ENCODE results near the gene CDK2.

CDK2 gene

DNA sequence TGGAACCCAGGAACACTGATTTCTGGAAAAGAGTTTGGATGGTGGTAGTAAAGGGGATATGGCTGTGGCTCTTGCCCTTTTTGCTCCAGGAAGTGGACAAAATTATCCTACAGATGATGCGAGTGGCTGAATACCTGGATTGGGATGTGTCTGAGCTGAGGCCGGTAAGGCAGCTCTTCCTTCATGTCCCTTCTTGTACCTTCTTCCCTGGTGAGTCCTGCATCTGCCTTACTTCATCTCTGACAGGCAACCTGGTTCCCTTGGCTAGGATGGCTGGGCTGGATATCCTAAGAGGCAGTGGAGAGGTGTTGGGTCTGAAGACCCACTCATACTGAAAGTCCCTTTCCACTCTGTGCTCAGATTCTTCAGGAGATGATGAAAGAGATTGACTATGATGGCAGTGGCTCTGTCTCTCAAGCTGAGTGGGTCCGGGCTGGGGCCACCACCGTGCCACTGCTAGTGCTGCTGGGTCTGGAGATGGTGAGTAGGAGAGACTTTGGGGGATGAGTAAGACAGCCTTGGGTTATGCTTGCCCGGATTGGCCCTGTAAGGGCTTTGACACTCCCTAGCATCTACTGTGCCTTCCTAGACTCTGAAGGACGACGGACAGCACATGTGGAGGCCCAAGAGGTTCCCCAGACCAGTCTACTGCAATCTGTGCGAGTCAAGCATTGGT, 27.7 kb upstream of the CDK2 start:
- no peak for DNase-seq (ENCODE audit: low spot score)

DNA sequence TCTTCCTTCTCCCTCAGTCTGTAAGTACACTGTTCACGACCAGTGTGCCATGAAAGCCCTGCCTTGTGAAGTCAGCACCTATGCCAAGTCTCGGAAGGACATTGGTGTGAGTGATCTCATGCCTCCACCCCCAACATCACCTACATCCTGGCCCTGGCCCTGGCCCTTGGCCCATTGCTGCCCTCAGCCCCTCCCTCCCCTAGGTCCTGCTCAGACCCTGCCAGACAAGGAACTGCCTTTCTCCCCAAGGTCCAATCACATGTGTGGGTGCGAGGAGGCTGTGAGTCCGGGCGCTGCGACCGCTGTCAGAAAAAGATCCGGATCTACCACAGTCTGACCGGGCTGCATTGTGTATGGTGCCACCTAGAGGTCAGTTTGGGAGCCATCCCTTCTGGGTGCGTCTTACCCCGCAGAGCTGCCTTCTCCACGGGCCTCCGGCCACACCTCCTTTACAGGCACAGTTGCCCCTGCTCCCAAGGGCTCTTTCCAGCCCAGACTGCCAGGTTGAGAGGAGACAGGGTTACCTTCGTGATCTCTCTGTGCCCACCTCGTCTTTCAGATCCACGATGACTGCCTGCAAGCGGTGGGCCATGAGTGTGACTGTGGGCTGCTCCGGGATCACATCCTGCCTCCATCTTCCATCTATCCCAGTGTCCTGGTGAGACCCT, 26.4 kb upstream of the CDK2 start:
- DNase-seq (ENCODE audit: low spot score) = peak; percentile 78

- DNase-seq (ENCODE audit: low spot score) = no peak
Measured at GRCh38 chr12:55942055-55942454, 24.6 kb upstream of the CDK2 start.

- DNase-seq (ENCODE audit: low spot score) = no peak
Measured at GRCh38 chr12:55942577-55943136, 24.0 kb upstream of the CDK2 start.

DNA sequence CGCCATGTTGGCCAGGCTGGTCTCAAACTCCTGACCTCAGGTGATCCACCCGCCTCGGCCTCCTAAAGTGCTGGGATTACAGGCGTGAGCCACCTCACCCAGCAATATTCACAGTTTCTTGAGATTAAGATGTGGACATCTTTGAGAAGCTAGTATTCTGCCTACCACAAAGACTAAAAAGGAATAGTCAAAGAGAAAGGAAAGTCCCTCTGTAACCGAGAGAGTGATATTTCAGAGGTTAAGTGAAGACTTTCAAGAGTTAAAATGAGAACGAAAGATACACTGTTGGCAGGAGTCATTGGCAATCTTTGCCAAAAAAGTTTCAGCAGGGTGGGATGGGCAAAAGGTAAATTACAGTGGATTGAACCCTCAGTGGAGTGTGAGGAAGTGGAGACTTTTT, 20.1 kb upstream of the CDK2 start:
- no peak for DNase-seq (ENCODE audit: low spot score)

- DNase-seq (ENCODE audit: low spot score) = no peak
Measured at GRCh38 chr12:55955344-55955743, 11.3 kb upstream of the CDK2 start.

- DNase-seq (ENCODE audit: low spot score) = peak; percentile 69
Measured at GRCh38 chr12:55955800-55956508, 10.7 kb upstream of the CDK2 start.

GRCh38 chr12:55957106-55957859, 9.3 kb upstream of the CDK2 start:
- DNase-seq (ENCODE audit: low spot score) = no peak

DNA sequence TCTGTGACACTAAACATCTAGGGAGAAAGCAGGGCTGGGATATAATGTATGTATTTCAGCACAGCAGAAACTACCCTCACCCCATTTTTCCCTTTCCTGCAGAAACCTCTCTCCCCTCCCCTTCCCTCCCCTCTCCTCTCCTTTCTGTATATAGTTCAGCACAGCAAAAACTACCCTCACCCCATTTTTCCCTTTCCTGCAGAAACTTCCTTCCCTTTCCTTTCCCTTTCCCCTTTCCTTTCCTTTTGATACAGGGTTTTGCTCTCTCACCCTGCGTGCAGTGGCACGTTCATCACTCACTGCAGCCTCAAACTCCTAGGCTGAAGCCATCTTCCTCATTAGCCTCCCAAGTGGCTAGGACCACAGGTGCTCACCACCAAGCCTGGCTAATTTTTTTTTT, 2.9 kb upstream of the CDK2 start:
- DNase-seq (ENCODE audit: low spot score) = no peak

GRCh38 chr12:55965240-55965639, 1.4 kb upstream of the CDK2 start:
- no peak for DNase-seq (ENCODE audit: low spot score)

DNA sequence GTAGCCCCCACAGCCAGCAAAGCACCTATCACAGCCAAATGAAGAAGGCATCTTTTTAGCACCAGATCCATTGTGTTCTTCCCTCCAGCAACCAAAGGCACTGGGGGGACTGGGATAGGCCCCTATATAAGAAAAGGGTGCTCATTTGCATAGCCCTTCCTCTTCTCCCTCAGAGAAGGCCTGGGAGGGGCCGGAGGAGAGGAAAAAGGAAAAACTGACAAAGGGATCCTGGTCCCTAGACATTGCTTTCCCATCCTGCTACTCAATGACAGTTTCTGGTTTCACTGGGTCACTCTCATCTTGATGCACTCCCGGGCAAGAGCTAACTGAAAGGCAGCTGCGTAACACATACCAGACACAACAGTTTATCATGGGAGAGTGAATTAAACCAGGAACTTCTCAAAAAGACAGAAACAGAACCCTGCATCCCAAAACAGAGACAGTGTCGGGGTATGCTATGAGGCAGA, 656 bp upstream of the CDK2 start, which contains the start of gene PMEL:
Gene PMEL, minus strand, starts transcription at position 102 of the 467 bp plus-strand sequence. Its CDS starts 31 bp downstream, at position 71.
- peak; percentile 21 for DNase-seq (ENCODE audit: low spot score)

DNA sequence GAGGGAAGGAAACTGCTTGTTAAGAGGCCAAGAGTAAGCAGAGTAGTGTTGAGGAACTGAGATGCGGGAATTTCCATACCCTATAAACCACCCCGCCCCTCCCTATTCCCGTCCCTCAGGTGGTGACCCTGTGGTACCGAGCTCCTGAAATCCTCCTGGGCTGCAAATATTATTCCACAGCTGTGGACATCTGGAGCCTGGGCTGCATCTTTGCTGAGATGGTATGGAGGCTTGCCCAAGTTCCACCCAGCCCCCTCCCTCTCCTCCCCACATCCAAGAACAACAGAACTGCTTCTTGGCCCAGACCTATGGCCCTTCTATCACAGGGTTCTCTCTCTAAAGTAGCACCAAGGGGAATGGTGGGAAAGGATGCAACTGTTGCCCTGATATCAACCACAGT, 2.7 kb downstream of the CDK2 start:
- no peak for DNase-seq (ENCODE audit: low spot score)

DNA sequence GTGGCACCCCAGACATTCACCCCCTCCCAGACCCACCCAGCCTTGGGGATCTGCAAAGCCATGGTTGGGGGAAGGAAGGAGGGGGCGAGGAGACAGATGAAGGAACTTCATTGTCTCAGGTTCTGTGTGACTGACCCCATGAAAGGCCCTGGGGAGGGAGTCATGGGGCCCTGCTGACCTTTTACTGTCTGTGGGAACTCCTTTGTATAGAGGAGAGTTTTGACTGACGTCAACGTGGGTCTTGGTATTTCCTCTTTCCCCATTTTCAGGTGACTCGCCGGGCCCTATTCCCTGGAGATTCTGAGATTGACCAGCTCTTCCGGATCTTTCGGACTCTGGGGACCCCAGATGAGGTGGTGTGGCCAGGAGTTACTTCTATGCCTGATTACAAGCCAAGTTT, 4.1 kb downstream of the CDK2 start:
- no peak for DNase-seq (ENCODE audit: low spot score)

DNA sequence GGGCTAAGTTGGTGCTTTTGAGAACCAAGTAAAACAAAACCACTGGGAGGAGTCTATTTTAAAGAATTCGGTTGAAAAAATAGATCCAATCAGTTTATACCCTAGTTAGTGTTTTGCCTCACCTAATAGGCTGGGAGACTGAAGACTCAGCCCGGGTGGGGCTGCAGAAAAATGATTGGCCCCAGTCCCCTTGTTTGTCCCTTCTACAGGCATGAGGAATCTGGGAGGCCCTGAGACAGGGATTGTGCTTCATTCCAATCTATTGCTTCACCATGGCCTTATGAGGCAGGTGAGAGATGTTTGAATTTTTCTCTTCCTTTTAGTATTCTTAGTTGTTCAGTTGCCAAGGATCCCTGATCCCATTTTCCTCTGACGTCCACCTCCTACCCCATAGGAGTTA, 5.4 kb downstream of the CDK2 start:
- peak; percentile 33 for DNase-seq (ENCODE audit: low spot score)

DNA sequence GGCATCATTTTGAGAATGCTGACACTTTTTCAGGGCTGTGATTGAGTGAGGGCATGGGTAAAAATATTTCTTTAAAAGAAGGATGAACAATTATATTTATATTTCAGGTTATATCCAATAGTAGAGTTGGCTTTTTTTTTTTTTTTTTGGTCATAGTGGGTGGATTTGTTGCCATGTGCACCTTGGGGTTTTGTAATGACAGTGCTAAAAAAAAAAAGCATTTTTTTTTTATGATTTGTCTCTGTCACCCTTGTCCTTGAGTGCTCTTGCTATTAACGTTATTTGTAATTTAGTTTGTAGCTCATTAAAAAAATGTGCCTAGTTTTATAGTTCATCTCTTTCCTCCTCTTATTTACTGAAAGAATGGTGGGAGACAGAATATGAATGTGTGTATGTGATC, 5.8 kb downstream of the CDK2 start:
- no peak for DNase-seq (ENCODE audit: low spot score)

GRCh38 chr12:55972911-55973598, 6.4 kb downstream of the CDK2 start:
- DNase-seq (ENCODE audit: low spot score) = peak; percentile 54

DNA sequence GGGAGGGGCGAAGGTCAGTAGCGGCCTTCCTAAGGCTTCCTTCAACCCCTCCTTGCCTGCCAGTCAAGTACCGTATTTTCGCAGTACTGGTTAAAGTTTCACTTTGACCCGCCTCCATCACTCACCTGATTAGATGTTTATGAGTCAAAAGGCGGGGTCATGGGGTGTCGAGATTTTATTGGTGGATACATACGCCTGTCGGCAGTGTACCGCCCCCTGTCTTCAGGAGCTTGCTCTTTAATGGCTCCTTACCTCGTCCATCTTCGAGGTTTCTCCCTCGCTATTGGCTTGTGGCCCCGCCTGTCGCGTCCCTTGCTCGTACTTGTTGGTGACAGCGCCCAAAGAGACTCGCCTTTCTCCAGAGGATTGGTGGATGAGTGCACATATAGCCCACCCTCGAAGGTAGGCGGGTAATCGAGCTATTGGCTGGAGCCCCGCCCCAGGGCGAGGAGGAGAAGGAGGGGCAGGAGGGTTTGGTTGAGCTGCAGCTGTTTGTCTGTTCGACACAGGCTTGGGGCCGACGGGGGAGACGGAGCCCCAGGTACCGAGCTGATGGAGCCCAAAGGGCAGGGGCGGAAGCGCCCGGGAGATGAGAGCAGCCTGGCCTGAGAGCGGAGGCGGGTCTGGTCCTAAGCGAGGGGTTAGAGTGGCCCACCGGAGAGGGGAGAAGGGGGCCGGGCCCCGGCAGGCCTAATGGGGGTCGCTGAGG, 7.1 kb downstream of the CDK2 start, which contains the start of gene RAB5B:
Gene RAB5B, plus strand, starts transcription at position 480 of the 709 bp plus-strand sequence. CDS start 12,883 bp downstream, outside the sequence.
- peak; percentile 100 for DNase-seq (ENCODE audit: low spot score)

- peak; percentile 48 for DNase-seq (ENCODE audit: low spot score)
Measured at GRCh38 chr12:55974308-55974730, 7.7 kb downstream of the CDK2 start.

DNA sequence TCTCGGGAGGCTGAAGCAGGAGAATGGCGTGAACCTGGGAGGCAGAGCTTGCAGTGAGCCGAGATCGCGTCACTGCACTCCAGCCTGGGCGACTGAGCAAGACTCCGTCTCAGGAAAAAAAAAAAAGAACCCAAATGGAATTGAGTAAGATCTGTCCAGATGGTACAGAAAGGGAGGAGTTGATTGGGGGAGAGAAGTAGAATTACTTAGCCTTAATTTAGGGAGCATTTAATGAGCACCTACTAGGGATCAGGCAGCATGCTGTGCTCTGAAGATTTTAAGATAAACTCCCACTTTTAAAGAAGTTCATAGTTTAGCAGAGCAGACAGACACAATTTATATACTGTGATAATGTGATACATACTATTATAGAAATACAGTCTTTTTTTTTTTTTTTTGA, 11.8 kb downstream of the CDK2 start:
- no peak for DNase-seq (ENCODE audit: low spot score)

- DNase-seq (ENCODE audit: low spot score) = no peak
Measured at GRCh38 chr12:55979069-55979468, 12.4 kb downstream of the CDK2 start.

Data from SW480 (cell line).